Measurements from ENCODE around the gene DNASE1L1.

Gene DNASE1L1

GRCh38 chrX:154404625-154405192 lies 4.3 kb downstream of the DNASE1L1 start:
- TF ChIP-seq GATA3 (IDR thresholded peaks at IDR 0.05; ENCODE audit: low read depth, low read length) (no peak), GATA2 (IDR thresholded peaks at IDR 0.05; ENCODE audit: low read depth, low read length) (no peak)

DNA sequence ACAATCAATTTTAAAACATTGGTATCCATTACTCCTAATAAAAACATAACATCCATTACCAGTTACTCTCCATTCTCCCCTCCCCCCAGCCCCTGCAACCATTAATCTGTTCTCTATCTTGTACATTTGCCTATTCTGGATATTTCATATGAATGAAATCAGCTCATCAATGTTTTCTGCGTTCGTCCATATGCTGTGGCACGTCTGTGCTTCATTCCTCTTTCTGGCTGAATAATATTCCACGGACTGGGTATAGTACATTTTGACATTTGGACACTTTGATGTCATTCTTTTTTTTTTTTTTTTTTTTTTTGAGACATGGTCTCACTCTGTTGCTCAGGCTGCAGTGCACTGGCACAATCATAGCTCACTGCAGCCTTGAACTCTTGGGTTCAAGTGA lies 5.2 kb downstream of the DNASE1L1 start:
- TF ChIP-seq GATA3 (IDR thresholded peaks at IDR 0.05; ENCODE audit: low read depth, low read length) = no peak
- TF ChIP-seq GATA2 (IDR thresholded peaks at IDR 0.05; ENCODE audit: low read depth, low read length) = no peak

DNA sequence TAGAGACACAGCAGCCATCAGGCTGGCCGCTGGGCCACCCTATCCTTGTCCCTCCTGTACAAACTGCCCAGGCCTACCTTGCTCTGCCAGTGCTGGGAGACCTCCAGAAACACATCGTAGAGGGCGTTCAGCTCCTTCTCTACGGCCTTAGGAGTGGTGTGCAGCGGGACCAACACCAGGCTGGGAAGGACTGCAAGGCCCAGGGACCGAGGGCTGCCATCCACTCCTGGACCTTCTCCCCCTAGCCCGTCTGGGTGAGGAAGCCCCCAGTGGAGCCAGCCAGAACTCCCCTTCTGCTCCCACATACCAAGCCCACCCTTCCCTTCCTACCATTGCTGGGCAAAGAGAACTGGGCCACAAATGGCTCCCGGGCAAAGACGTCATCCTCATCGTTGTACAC lies 5.9 kb downstream of the DNASE1L1 start:
- TF ChIP-seq GATA2 (IDR thresholded peaks at IDR 0.05; ENCODE audit: low read depth, low read length) = no peak
- TF ChIP-seq GATA3 (IDR thresholded peaks at IDR 0.05; ENCODE audit: low read depth, low read length) = no peak

DNA sequence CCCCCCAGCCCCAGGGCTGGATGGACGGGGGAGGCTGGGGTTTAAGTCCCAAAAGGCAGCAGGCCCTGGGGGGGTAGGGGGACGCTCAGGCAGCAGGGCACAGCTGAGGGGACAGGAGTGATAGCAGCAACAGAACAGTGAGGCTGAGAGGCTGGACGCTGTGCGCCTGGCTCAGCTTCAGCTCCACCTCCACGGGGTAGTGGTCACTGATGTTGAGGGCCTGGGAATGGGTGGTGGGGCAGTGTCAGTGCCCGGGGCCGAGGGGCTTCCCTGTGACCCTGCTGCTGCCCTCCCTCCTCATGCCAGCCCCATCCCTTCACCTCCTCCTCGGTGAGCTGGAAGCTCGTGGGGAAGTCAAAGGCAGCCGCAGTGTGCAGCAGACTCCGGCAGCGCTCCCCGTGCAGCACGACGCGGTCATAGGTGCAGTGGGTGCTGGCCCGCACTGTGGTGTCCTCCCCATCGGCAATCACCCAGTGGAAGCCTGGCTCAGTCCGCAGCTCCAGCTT lies 6.4 kb downstream of the DNASE1L1 start:
- no peak for TF ChIP-seq GATA3 (IDR thresholded peaks at IDR 0.05; ENCODE audit: low read depth, low read length)

DNA sequence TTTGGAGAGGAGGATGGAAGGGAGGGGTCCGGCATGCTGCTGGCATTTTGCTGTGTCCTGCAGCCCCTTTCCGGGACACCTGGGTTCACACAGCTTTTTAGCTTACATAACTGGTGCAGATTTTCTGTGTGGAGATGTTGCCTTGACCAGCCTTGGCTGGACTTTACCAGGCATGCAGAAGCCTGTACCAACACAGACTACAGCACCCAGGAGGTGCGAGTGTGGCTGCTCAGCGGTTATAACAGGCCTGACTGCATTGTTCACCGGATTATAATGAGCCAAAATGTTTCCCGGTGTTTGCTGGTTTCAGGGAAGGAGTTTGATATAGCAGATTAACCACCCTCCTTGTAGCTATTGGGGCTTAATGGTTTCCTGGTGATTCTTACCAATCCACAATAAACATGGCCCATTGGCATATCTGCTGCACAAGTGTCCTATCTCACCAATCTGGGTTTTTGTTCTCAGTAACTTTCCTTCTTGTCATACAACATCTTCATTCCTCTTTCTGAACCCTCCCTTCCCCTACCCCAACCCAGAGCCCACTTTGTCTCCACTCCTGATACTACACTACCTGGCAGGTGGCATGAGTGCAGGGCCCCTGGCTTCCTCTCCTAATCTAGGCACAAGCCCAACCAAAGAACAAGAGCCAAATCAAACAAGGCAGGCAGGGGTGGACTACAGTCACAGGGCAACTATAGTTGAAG lies 7.0 kb downstream of the DNASE1L1 start:
- TF ChIP-seq GATA3 (IDR thresholded peaks at IDR 0.05; ENCODE audit: low read depth, low read length) = no peak
- no peak for TF ChIP-seq GATA2 (IDR thresholded peaks at IDR 0.05; ENCODE audit: low read depth, low read length)

GRCh38 chrX:154401045-154401799 lies 7.8 kb downstream of the DNASE1L1 start:
- TF ChIP-seq GATA2 (IDR thresholded peaks at IDR 0.05; ENCODE audit: low read depth, low read length) = no peak

GRCh38 chrX:154399527-154400368 lies 9.3 kb downstream of the DNASE1L1 start:
- no peak for TF ChIP-seq GATA3 (IDR thresholded peaks at IDR 0.05; ENCODE audit: low read depth, low read length)
- no peak for TF ChIP-seq GATA2 (IDR thresholded peaks at IDR 0.05; ENCODE audit: low read depth, low read length)

DNA sequence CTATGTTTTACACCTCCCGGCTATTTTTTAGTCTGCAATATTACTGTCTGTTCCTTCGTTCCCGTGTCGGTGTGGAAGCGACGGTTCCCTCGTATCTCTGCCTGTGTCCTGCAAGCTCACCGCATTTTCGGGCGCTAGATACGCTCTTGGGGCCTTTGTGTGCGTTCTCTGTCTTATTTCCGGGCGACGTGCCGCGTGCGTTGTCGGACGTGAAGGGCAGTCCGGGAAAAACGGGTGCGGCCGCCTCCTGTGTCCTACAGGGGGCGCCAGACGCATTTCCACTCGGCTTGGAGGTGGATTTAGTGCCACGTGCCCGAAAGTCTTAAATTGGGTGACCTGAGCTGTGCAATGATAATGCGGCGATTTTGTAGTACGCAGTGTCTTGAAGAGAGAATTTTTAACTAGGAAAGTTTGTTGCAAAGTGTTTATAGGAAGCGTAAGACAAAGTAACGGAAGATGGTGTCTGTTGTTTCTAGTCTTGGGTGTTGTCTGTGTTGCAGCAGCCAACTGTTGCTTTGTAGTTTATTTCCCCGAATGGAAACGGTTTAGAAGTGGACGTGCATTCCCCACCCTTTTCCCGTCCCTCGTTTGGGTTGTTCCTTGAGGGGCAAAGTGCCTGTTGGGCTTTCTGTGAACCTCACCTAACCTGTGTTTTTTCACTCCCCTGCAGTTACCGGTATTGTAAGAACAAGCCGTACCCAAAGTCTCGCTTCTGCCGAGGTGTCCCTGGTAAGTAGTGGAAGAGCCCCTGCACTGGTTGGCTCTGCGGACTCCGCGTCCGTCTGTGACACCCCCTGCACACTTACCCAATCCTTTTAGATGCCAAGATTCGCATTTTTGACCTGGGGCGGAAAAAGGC lies 10.2 kb downstream of the DNASE1L1 start:
- TF ChIP-seq GATA2 (IDR thresholded peaks at IDR 0.05; ENCODE audit: low read depth, low read length) = no peak
- TF ChIP-seq GATA3 (IDR thresholded peaks at IDR 0.05; ENCODE audit: low read depth, low read length) = no peak

DNA sequence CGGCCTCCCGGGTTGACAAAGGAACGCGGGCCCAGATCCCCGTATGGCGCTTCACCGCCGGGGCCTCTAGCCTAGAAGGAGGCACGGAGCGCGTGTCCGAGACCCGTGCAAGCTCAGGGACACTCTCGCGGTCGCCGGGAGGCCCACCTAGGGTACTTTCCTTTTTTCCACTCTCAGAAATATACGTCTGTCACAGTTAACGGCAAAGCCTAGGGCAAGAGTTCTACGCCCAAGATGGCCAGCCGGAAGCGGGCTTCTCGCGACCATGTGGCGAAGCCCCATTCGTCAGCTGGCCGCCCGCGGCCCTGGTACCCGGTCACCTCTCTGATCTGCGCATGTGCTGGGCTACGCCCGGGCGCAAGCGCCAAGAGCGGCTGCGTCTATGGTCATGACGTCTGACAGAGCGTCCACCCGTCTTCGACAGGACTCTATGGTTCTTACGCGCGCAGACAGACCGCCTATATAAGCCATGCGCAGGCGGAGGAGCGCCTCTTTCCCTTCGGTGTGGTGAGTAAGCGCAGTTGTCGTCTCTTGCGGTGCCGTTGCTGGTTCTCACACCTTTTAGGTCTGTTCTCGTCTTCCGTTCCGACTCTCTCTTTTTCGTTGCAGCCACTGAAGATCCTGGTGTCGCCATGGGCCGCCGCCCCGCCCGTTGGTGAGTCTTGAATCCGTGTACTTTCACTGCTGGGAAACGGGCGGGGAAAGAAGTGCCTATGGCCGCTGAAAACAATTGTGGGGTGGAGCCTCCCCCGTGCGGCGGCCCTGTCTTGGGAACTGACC lies 11.0 kb downstream of the DNASE1L1 start, which contains the start of gene RPL10:
Gene RPL10 (plus strand): TSS at position 490 of the 780 bp plus-strand sequence. CDS start 143 bp downstream, at position 633.
- TF ChIP-seq GATA2 (IDR thresholded peaks at IDR 0.05; ENCODE audit: low read depth, low read length) (no peak), GATA3 (IDR thresholded peaks at IDR 0.05; ENCODE audit: low read depth, low read length) (no peak)

GRCh38 chrX:154396973-154397887 lies 11.8 kb downstream of the DNASE1L1 start:
- TF ChIP-seq GATA2 (IDR thresholded peaks at IDR 0.05; ENCODE audit: low read depth, low read length) = no peak
- TF ChIP-seq GATA3 (IDR thresholded peaks at IDR 0.05; ENCODE audit: low read depth, low read length) = no peak

- no peak for TF ChIP-seq GATA3 (IDR thresholded peaks at IDR 0.05; ENCODE audit: low read depth, low read length)
- TF ChIP-seq GATA2 (IDR thresholded peaks at IDR 0.05; ENCODE audit: low read depth, low read length) = no peak
Measured at GRCh38 chrX:154384284-154384892, 24.7 kb downstream of the DNASE1L1 start.
